Ovary (tissue), 3 donors: ENCODE measurements around the gene PHLDB1.

Source experiments
- CTCF ChIP-seq, 3 donors: fragments of 450-650 bp in 2 of 3; fragments of 200-600 bp in 1 of 3; IDR thresholded peaks; one replicate each; pipeline versions ENCODE4 v1.5.1 to v1.8.0; 2016 to 2022; ENCODE audit warnings: antibody characterized with exemption in 3 of 3, mild to moderate bottlenecking in 1 of 3
- EP300 ChIP-seq: sonication (generic); formaldehyde crosslinking; IDR thresholded peaks from one replicate; pipeline ENCODE4 v1.6.1; 2017; ENCODE audit warnings: antibody characterized with exemption
- POLR2A ChIP-seq: fragments of 450-650 bp; IDR thresholded peaks from one replicate; pipeline ENCODE4 v1.6.1; 2017; ENCODE audit warnings: antibody characterized with exemption, mild to moderate bottlenecking, moderate library complexity
- donor health status: DM: no; HTN: no; CAD: no.

- TF ChIP-seq POLR2A (no peak), CTCF (IDR thresholded peaks at IDR 0.05) (no peak), EP300 (no peak)
Measured at GRCh38 chr11:118648291-118648690, 40.9 kb downstream of the PHLDB1 start.
